ENCODE results near the gene TSPO.

GRCh38 chr22:43110444-43110926, 40.9 kb upstream of the TSPO start, which contains the start of gene BIK:
- no peak for TF ChIP-seq EZH2 (IDR thresholded peaks at IDR 0.05; ENCODE audit: borderline replicate concordance)
- peak; percentile 29 for TF ChIP-seq CTCF (IDR thresholded peaks at IDR 0.05; ENCODE audit: poor library complexity)
